GM19455 (cell line): ENCODE data around the gene PHOX2B.
"Not testable (repeated sequence)": the region's sequence is repeated elsewhere in the genome, so short reads cannot be mapped to it uniquely, and the experiment has no call there.

Experiments
- ATAC-seq: cut with Tn5 transposase; IDR thresholded peaks from one replicate; pipeline ENCODE4 v1.9.1; 2021; ENCODE audit not compliant: unreplicated experiment

The PHOX2B gene

DNA sequence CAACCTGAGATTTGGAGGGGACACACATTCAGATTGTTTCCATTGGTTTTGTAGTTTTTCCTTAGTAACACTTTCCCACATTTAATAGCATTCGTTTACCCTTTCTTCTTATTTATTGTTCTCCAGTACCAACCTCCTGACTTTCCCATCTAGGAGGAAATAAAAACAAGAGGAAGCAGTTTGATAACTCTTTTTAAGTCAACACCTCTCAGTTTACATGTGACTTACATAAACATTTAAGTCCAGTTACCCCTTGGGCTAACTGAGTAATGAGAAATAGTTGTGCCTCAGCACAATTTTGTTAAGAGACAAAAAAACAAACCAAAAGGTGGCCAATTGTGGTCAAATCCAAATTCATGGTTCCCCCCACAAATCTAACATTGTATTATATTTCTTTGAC, 34.8 kb downstream of the PHOX2B start:
- no peak for ATAC-seq

DNA sequence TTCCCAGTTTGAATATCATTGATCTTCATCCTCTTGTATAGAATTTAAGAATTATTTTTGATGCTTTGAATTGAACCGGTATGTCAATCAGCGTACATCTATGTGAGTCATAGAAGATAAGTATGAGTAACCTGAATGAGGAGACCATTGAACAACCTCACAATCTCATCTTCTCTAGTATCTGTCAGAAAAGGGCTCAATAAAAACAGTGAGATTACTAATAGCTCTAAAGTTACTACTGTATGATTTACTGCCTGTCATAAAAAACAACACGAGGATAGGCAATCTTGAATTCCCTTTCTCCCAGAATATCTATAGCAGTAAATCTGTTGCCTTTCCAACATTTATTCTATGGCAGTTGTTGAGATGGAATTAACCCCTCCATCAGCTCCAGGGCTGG, 36.1 kb downstream of the PHOX2B start:
- no peak for ATAC-seq

DNA sequence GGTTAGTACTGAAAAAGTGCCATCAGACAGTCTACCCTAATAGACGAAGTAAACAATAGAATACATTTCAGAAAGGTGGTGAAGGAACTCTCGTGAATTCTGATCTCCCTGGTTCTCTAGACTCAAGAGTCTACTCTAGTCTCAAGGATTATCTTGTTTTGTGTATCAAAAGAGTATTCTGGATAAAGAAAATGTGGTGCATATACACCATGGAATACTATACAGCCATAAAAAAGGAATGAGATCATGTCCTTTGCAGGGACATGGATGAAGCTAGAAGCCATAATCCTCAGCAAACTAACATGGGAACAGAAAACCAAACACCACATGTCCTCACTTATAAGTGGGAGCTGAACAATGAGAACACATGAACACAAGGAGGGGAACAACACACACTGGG, 36.9 kb downstream of the PHOX2B start:
- not testable (repeated sequence) for ATAC-seq

DNA sequence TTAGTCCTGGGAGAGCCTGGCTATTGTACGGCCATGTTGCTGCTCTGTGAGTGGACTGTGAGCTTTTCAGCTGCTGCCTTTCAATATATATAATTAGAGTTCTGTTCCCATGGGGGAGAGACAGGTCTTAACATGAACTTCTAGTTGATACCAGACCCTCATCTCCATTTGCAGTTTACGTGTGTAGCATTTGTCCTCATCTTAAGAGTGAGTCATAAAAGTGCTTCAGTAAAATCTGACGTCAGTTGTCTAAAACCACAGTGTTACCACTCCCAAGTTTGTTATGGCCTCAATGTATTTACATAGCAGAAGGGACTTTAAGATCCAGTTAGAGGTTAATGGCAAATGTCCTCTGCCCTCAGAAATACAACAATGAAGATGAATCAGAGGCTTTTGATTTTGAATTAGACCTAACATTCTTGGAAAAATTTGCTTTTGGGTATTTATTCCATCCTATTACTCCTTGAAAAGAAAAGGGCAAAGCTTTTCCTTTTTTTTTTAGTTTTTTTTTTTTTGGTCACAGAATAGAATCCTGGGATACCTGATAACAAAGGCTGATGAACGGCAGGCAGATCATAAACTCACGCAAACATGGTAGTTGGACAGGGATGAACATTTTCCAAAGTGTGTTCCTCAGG, 38.6 kb downstream of the PHOX2B start:
- ATAC-seq = no peak

DNA sequence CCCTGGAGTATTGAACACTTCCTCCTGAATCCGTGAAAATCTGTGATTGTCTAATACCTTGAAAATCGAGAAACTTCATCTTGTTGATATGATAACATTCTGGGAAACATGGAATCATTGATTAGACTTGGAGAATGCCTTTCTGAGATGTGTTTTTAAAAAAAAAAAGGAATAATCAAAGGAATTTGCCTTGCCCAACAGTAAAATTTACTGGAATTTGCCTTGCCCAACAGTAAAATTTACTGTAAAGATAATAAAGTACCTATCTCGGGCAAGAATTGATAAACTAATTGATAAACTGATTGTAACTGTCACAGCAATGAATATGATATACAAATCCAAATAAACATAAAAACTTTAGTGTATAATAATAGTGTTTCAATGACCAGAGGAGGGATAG, 44.7 kb downstream of the PHOX2B start:
- no peak for ATAC-seq

DNA sequence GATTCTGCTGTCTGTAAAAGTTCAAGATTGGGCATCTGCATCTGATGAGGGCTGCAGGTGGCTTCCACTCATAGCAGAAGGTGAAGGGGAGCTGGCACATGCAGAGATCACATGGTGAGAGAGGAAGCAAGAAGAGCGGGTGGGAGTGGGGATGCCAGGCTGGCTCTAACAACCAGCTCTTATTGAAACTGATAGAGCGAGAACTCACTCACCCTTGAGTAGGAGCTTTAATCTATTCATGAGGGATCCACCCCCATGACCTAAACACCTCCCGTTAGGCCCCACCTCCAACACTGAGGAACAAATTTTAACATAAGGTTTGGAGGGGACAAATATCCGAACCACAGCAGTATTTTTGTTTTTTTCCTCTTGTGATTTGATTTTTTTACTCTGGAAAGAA, 45.8 kb downstream of the PHOX2B start:
- no peak for ATAC-seq

DNA sequence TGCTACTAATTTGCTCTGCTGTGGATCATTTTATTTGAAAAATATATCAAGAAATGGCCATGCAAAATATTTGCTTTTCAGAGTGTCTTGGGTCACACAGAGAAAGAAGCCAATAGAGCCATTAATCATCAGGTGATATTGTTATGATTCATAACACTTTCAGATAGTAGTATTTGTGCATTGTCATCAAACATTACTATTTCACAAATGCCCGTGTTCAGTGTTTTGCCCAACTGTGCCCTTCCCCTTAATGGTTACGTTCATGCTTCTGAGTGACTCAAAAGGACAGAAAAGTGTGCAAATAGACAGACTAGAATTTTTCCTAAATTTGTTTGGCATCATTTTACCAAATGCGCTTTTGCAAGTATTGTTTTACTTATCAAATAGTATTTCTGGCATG, 46.5 kb downstream of the PHOX2B start:
- ATAC-seq = no peak

DNA sequence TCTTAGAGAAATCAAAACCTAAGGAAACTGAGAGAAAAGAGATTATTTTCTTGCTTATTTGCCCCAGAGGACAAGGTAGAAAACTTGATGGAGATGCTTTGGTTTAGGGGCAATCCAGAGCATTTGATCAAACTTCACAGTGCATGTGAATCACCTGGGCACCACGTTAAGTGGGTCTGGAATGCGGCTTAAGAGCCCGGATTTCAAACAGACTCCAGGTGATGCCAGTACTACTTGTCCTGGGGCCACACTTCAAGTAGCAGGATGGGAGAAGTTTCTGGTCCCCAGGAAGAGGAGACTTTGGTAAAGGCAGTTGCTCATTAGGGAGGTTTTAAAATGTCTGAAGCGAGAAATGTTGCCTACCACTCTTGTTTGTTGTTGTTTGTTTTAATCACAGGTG, 51.8 kb downstream of the PHOX2B start:
- no peak for ATAC-seq

DNA sequence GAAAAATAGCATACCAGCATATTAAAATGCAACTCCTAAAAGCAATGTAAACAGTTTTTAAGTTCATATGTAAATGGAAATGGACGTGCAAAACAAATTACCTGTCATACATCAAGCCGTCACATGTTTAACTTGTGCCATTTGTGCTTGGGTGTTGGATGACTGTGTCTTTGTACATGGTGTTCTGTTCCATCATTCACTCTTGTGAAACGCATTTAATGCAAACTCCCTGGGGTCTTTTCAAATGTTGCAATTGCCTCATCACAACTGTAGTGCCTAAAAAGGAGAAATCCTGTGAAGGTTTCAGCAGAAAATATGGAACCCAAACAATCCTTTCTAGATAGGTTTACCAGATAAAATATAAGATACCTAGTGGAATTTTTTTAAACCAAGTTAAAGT, 52.4 kb downstream of the PHOX2B start:
- no peak for ATAC-seq
